ENCODE results near the gene C11orf71.

DNA sequence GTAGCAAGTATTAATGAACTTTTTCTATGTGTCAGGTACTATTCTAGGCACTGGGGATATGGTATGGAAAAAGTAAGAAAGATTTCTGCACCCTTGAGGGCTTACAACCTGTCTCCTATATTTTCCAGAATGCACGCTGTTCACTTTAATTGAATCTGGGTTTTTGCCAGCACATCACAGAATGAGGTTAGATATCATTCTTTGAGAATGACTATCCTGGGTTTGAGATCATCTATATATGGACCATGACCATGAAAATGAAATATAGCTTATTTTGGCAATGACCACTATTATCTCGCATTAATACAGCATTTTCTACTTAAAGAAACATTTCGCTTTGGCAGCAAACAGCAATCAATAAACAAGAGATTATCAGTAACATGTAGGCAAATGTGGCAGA lies 46.9 kb downstream of the C11orf71 start:
- TF ChIP-seq, protein P1, sequence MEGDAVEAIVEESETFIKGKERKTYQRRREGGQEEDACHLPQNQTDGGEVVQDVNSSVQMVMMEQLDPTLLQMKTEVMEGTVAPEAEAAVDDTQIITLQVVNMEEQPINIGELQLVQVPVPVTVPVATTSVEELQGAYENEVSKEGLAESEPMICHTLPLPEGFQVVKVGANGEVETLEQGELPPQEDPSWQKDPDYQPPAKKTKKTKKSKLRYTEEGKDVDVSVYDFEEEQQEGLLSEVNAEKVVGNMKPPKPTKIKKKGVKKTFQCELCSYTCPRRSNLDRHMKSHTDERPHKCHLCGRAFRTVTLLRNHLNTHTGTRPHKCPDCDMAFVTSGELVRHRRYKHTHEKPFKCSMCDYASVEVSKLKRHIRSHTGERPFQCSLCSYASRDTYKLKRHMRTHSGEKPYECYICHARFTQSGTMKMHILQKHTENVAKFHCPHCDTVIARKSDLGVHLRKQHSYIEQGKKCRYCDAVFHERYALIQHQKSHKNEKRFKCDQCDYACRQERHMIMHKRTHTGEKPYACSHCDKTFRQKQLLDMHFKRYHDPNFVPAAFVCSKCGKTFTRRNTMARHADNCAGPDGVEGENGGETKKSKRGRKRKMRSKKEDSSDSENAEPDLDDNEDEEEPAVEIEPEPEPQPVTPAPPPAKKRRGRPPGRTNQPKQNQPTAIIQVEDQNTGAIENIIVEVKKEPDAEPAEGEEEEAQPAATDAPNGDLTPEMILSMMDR (IDR thresholded peaks at IDR 0.05) = no peak
- TF ChIP-seq POLR2A (IDR thresholded peaks at IDR 0.05) = no peak

Measured in uterus (tissue), 2 donors.